SK-MEL-5 (cell line): ENCODE data around the gene PARVB. TPM values are rescaled to one million over a fixed set of nuclear protein-coding genes. Genes with fewer than 3 reads are reported as not detected.

Source experiments
- DNase-seq: peaks from one replicate; pipeline ENCODE4 v3.0.0-alpha.2; 2016; ENCODE audit warnings: low read depth, low spot score
- in situ Hi-C: cut with HindIII; loops from 2 replicates; pipeline ENCODE4 v1.10.0; 2016; ENCODE audit warnings: low sequenced_read_pairs, high pct_unique_total_duplicates, low pct_unique_long_range_greater_than_20kb
- total RNA-seq: library from RNA; depleted of rRNA; stranded (reverse); fragments of >200 nt; shearing (Covaris generic); gene quantifications from 2 replicates; pipeline ENCODE4 v1.2.3, GENCODE V29; 2014

Gene PARVB
- total RNA-seq, 1 experiment from 2014 or later = 164 TPM

- no peak for DNase-seq
- in situ Hi-C loops = no loop called here
Observed at GRCh38 chr22:44199866-44200265, 175.8 kb downstream of the PARVB start.

- no peak for DNase-seq
- in situ Hi-C loops = no loop called here
Observed at GRCh38 chr22:44200451-44200850, 176.3 kb downstream of the PARVB start.

- no peak for DNase-seq
- in situ Hi-C loops = no loop called here
Observed at GRCh38 chr22:44200855-44201550, 176.9 kb downstream of the PARVB start.

GRCh38 chr22:44201665-44202064 lies 177.6 kb downstream of the PARVB start:
- in situ Hi-C loops = no loop called here
- no peak for DNase-seq

- no peak for DNase-seq
- in situ Hi-C loops = no loop called here
Observed at GRCh38 chr22:44202261-44202789, 178.2 kb downstream of the PARVB start.

GRCh38 chr22:44203203-44203602 lies 179.1 kb downstream of the PARVB start:
- DNase-seq = no peak
- in situ Hi-C loops = no loop called here

- no peak for DNase-seq
- in situ Hi-C loops = no loop called here
Observed at GRCh38 chr22:44204739-44205515, 180.8 kb downstream of the PARVB start.

GRCh38 chr22:44205516-44206329 lies 181.6 kb downstream of the PARVB start:
- in situ Hi-C loops = no loop called here

GRCh38 chr22:44206330-44206645 lies 182.2 kb downstream of the PARVB start:
- in situ Hi-C loops = no loop called here
- DNase-seq = no peak

More at GRCh38 chr22:44205516-44206329, 181.6 kb downstream of the PARVB start:
- no peak for DNase-seq

- in situ Hi-C loops = no loop called here
- no peak for DNase-seq
Observed at GRCh38 chr22:44206696-44207095, 182.6 kb downstream of the PARVB start.

- no peak for DNase-seq
- in situ Hi-C loops = no loop called here
Observed at GRCh38 chr22:44207173-44207980, 183.3 kb downstream of the PARVB start.

GRCh38 chr22:44207981-44208317 lies 183.8 kb downstream of the PARVB start:
- in situ Hi-C loops = no loop called here
- no peak for DNase-seq

GRCh38 chr22:44209343-44209742 lies 185.2 kb downstream of the PARVB start:
- DNase-seq = no peak
- in situ Hi-C loops = no loop called here

GRCh38 chr22:44210722-44211121 lies 186.6 kb downstream of the PARVB start:
- in situ Hi-C loops = no loop called here
- DNase-seq = no peak

- no peak for DNase-seq
- in situ Hi-C loops = no loop called here
Observed at GRCh38 chr22:44211256-44211945, 187.3 kb downstream of the PARVB start.

- in situ Hi-C loops = no loop called here
- DNase-seq = no peak
Observed at GRCh38 chr22:44211946-44212930, 188.1 kb downstream of the PARVB start.
